Stimulated activated CD4-positive, alpha-beta T cell treated with anti-CD3 and anti-CD28 coated beads, TNF-alpha, amount 100 ng/mL, for 4 hours (primary cell): ENCODE data around the gene MTMR6.

Experiments used
- DNase-seq, 3 experiments: peaks; one replicate each; pipeline ENCODE4 v3.0.0-alpha.2; 2020; ENCODE audit warnings: low read depth in 3 of 3

MTMR6 gene

DNA sequence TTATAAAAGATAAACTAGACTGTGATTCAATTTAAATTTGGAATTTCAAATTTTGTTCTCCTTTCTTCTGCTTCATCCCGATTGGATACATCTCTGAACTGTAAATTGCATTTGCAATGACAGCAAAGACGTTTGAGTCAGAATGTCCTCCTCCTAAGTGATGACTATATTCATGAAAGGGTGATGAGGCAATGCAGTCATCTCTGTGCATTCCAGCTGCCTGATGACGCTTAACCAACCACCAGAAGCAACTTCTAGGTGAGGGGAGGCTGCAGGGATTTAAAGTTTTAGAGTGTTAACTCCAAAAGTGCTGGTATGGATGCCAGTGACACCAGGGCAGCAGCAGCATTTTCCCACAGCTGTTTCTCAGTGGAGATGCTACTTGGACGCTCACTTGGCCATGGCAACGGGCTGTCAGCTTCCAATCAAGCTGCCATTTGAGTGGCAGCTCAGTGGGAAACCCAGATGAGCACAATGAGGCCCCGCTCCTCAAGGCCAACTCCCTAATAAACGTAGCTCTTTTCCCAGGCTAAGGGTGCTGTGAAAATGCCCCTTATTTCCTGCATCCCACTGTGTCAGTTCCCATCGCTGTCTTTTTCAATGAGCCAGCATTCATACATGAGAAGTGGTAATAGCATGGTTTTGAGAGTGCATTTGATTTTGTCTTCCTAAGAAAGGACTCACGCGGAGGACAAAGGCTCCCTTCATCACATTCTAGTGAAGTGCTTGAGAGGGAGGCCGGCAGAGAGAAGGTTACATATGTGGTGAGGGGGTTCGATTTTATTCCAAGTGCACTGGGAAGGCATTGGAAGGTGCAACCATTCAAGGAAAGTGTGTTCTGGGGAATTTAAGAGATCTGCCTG, 70.0 kb downstream of the MTMR6 start:
- no peak for DNase-seq

DNA sequence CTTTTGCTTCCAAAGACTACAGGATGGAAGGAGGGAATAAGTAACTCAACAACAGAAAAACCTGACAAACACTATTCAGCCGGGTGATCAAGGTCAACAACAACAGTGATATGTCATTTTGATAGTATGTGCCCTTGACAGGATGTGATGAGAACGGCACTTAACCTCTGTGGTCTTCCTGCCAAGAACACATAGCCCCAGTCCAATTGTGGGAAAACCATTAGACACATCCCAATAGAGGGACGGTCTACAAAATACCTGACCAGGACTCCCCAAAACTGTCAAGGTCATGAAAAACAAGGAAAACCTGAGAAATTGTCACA, 72.1 kb downstream of the MTMR6 start:
- DNase-seq: no peak

DNA sequence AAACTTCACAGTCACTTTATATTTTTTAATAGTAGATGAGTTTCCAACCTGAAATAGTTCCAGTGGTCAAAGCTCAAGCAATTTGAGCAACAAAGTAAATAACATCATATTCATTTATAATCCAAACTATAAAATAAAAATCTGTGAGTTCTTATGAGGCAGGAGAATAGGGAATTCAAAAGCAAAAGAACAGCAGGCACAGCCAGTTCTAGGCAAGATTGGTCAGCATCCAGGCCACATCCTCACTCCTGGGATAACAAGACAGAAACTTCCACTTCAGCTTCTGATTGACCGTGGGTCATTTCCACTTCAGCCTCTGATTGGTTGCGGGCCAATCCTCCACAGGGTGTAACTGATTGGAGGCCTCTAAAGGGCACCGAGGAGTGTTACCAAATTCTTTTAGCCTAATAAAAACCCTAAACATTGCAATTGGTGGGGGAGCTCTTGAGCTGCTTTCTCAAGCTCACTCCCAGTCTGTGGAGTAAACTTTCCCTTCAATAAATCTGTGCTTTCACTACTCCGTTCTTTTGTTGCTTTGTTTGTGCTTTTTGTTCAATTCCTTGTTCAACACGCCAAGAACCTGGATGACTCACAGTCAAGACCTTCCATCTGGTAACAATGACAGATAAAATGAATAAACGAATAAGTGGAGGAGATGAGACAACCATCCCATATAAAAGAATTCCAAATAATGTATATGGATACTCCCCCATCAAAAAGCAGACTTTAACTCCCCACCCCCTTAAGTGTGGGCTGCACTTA, 72.6 kb downstream of the MTMR6 start:
- DNase-seq: no peak

DNA sequence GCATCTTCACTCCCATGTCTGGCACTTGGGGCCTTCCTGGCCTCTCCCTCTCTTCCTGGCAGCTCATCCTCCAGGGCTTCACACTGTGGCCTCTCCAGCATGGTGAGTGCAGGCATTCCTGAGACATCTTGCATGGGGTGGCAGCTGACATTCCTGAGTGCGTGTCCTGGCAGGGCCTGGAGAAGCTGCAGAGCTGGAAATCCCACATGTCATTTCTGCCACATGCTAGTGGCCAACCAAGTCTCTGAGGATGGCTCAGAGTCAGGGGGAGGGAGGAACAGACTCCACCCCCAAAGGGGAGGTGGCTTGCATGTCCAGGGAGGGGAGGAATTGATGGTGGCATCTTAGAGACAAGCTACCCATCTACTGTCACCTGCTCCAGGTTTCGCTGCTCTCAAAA, 73.6 kb downstream of the MTMR6 start:
- no peak for DNase-seq

DNA sequence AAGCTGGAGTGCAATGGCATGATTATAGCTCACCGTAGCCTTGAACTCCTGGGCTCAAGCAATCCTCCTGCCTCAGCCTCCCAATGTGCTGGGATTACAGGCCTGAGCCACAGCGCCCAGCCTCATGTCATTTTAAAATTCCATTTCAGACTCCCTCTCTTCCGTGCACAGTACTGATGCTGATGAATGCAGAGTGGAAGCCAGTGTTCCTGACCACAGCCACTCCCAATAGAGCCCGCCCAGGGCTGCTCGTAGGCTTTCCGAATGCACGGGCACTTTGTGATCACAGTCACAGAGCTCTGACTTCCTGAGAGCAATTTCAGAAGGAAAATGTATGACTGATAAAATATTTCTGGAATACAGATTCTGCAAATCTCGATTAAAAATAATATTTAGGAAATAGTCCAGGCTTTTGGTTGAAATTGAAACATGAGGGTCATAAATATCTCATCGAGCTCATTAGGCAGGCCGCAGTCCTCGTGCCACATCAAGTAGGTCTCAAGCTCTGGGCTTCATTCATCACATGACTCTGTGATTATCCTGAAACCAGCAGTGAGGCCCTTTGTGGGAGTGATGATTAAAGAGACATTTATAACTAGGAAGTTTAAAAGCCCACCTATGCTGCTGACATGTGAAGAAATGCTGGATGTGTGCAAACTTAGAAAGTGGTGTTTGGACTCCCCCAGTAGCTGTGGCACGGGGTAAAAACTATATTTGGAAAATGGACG, 76.3 kb downstream of the MTMR6 start:
- DNase-seq: no peak

DNA sequence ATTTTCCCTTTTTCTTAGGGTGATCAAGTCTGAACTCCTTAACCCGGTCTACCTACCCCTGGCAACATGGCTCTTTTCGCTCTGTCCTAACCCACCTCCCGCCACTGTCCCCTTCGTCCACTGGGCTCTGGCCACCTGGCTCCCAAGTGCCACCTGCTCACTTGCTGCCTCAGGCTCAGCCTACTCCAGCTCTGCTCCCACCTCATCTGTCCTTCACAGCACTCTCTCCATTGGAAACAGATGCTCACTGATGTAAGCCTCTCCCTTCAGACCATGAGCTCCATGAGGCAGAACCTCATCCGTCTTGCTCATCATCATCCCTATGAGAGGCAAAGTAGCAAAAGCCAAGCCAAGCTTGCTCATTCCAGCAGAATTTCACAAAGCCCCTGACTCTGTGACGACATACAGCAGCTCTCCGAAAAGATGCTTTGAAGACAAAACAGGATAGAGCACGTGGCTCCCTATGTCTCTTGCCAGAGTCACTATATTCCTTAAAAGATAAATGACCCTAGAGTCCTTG, 79.9 kb downstream of the MTMR6 start:
- DNase-seq: no peak

DNA sequence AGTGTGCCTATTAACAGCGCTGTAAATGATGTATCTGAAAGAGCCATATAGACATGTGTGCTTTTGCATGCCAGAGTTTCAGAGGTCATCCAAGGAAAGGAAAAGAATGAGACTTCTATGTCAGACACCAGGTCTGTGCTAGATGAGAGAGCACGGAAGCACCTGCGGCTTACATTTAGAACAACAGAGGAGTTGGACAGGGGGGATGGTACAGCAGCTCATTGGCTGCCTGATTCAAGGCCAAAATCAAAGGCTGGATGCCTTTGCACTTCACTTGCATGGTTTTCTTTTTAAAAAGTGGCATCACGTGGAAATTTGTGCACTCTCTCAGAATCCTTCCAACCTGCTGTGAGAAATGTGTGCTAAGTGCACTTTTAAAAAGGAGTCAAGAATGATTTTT, 82.4 kb downstream of the MTMR6 start:
- no peak for DNase-seq

DNA sequence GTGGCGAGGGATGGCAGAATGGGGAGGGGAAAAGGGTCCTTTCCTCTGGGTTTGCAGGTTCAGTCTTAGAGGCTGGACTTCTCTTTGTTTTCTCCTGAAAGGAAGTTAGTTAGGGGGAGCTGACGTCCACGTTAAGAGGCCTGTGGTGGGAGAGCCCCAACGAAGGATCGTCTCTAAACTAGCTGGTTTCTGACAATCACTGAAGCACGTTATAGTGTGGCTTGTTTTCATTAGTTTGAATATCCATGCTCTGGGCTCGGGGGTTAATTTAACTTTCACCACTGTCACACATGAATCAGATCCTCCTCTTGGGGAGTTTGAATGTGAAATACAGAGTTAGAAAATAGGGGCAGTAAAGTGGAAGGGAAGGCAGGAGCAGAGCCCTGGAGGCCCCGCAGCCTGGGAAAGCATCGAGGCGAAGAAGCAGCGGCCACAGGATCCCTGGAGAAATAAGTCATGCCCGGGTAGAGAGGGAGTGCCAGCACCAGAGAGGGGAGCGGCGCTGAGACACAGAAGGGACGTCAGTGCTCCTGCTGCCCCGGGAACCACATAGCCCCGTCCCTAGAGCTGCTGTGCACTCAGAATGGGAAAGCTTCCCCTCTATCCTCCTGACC, 84.1 kb downstream of the MTMR6 start:
- DNase-seq: no peak

DNA sequence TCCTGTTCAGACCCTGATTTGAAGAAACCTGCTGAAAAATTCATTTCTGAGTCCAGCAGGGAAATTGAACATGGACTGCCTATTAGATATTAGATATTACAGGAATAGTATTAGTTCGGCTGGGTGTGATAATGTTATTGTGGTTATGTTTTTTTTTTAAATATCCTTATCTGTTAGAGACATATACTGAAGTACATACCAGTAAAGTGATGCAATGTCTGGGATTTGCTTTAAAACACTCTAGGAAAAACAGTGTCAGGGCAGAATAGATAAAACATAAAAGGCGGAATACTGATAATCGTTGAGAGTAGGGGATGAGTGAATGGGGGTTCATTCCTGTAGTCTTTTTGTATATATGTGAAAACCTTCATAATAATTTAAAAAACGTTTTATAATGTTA, 86.5 kb downstream of the MTMR6 start:
- no peak for DNase-seq

DNA sequence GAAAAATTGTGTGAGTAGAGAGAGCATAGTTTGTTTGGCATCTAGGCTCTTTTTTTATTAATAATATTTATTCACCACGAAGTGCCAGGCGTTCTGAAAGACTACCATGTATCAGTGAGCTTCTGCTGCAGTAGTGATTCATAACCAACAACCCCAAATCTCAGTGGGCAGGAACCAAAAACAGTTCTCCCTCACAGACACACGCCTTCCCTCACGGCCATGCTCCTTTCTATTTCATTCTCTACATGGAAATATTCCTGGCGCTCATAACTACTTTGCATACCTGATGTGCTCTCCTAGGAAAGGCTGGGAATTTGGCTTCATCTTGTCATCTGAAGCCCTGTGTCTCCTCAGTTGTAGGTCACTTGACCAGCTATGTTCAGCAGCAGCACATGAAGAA, 88.6 kb downstream of the MTMR6 start:
- DNase-seq: no peak

DNA sequence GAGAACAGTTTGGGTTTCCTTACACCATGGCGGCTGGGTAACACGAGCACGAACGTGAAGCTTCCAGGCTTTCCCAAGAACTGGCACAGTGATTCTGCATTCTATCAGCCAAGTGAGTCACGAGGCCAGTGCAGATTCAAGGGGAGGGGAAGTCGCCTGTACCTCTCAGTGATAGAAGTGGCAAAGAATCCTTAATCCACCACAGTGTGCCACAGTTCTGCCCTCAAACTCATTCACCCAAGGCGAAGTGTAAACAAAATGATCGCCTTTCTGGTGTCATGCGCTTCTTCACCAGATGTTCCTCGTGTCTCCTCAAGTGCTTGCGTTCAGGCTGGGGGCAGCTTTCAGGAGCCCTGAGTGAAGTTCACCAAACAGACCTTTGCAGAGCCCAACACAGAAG, 90.3 kb downstream of the MTMR6 start:
- DNase-seq: no peak
